Mesodermal cell (in vitro differentiated cells): ENCODE data around the gene BMAL1.
"Not testable (repeated sequence)": the region's sequence is repeated elsewhere in the genome, so short reads cannot be mapped to it uniquely, and the experiment has no call there.

Experiments used
- H3K27ac ChIP-seq: 2 replicates; pipeline ENCODE4 v1.7.0; 2013; ENCODE audit warnings: mild to moderate bottlenecking, low read depth, low read length, moderate library complexity; ENCODE audit not compliant: severe bottlenecking
- H3K36me3 ChIP-seq: 2 replicates; pipeline ENCODE4 v1.7.1; 2013; ENCODE audit warnings: mild to moderate bottlenecking, low read length, moderate library complexity; ENCODE audit not compliant: control insufficient read depth, insufficient read depth
- H3K4me1 ChIP-seq: one replicate; pipeline ENCODE4 v1.7.1; 2013; ENCODE audit warnings: mild to moderate bottlenecking, low read length; ENCODE audit not compliant: insufficient read depth, control insufficient read depth, poor library complexity, severe bottlenecking
- H3K4me3 ChIP-seq: 2 replicates; pipeline ENCODE4 v1.7.0; 2013; ENCODE audit warnings: low read length, control low read depth, mild to moderate bottlenecking; ENCODE audit not compliant: insufficient read depth, poor library complexity, severe bottlenecking; ENCODE audit errors: extremely low read depth
- H3K9me3 ChIP-seq: 2 replicates; pipeline ENCODE4 v1.7.1; 2013; ENCODE audit warnings: mild to moderate bottlenecking, low read length, moderate library complexity; ENCODE audit not compliant: control insufficient read depth
- WGBS, 2 experiments: methylation state at CpG; one replicate each; pipeline ENCODE4 v1.1.5; 2013; ENCODE audit warnings: missing lambda C conversion rate in 2 of 2; ENCODE audit not compliant: insufficient coverage in 2 of 2; 5-methylcytosine and 5-hydroxymethylcytosine counted together

The BMAL1 gene

GRCh38 chr11:13380731-13381130 lies 103.1 kb downstream of the BMAL1 start:
- 89 to 100% methylated on average over 2 of the region's 2 CpGs for WGBS, 2 experiments
- H3K27ac ChIP-seq, result no peak overlapping the region
- peaks cover 87% of the 10 kb centered on the region for H3K36me3 ChIP-seq
- peaks cover 10% of the 10 kb centered on the region for H3K4me1 ChIP-seq
- no peaks in the 10 kb centered on the region for H3K9me3 ChIP-seq
- H3K4me3 ChIP-seq, result no peak overlapping the region

GRCh38 chr11:13382751-13383150 lies 105.2 kb downstream of the BMAL1 start:
- Histone ChIP-seq H3K36me3 (peaks cover 86% of the 10 kb centered on the region), H3K27ac (no peak overlapping the region), H3K9me3 (no peaks in the 10 kb centered on the region), H3K4me1 (peaks cover 2% of the 10 kb centered on the region), H3K4me3 (no peak overlapping the region)
- WGBS, 2 experiments, result 95 to 100% methylated on average over 2 of the region's 3 CpGs

GRCh38 chr11:13384908-13385640 lies 107.5 kb downstream of the BMAL1 start:
- Histone ChIP-seq H3K36me3 (peaks cover 87% of the 10 kb centered on the region), H3K27ac (no peak overlapping the region), H3K4me3 (no peak overlapping the region), H3K9me3 (no peaks in the 10 kb centered on the region), H3K4me1 (peaks cover 2% of the 10 kb centered on the region)
- 0% methylated on average over 1 of the region's 4 CpGs; no CpG with 5 or more reads in 1 of the 2 experiments for WGBS, 2 experiments

- 90 to 94% methylated on average over 1 to 2 of the region's 2 CpGs for WGBS, 2 experiments
- Histone ChIP-seq H3K4me3 (no peak overlapping the region), H3K4me1 (peaks cover 2% of the 10 kb centered on the region), H3K9me3 (no peaks in the 10 kb centered on the region), H3K27ac (no peak overlapping the region), H3K36me3 (peaks cover 88% of the 10 kb centered on the region)
Observed at GRCh38 chr11:13386567-13386966, 109.0 kb downstream of the BMAL1 start.

GRCh38 chr11:13388741-13389140 lies 111.2 kb downstream of the BMAL1 start:
- 94 to 100% methylated on average over 2 of the region's 5 CpGs for WGBS, 2 experiments
- H3K4me3 ChIP-seq, result no peak overlapping the region
- no peaks in the 10 kb centered on the region for H3K9me3 ChIP-seq
- H3K36me3 ChIP-seq, result peaks cover 73% of the 10 kb centered on the region
- H3K4me1 ChIP-seq, result peaks cover 2% of the 10 kb centered on the region
- no peak overlapping the region for H3K27ac ChIP-seq

- Histone ChIP-seq H3K27ac (no peak overlapping the region), H3K9me3 (no peaks in the 10 kb centered on the region), H3K36me3 (peaks cover 58% of the 10 kb centered on the region), H3K4me3 (no peak overlapping the region), H3K4me1 (no peaks in the 10 kb centered on the region)
- WGBS, 2 experiments, result 100% methylated on average over 1 of the region's 1 CpG
Observed at GRCh38 chr11:13391217-13391616, 113.6 kb downstream of the BMAL1 start.

- not testable (repeated sequence) for H3K4me1 ChIP-seq, H3K4me3 ChIP-seq, H3K27ac ChIP-seq, H3K9me3 ChIP-seq
- peaks cover 28% of the 10 kb centered on the region for H3K36me3 ChIP-seq
Observed at GRCh38 chr11:13398335-13398734, 120.7 kb downstream of the BMAL1 start.

GRCh38 chr11:13405220-13405619 lies 127.6 kb downstream of the BMAL1 start:
- peaks cover 54% of the 10 kb centered on the region for H3K36me3 ChIP-seq
- H3K4me1 ChIP-seq, result no peaks in the 10 kb centered on the region
- no peak overlapping the region for H3K4me3 ChIP-seq
- no peak overlapping the region for H3K27ac ChIP-seq
- H3K9me3 ChIP-seq, result peaks cover 8% of the 10 kb centered on the region
- 100% methylated on average over 1 of the region's 4 CpGs; no CpG with 5 or more reads in 1 of the 2 experiments for WGBS, 2 experiments

- Histone ChIP-seq H3K36me3 (peaks cover 33% of the 10 kb centered on the region), H3K4me3 (no peak overlapping the region), H3K9me3 (no peaks in the 10 kb centered on the region), H3K27ac (no peak overlapping the region), H3K4me1 (no peaks in the 10 kb centered on the region)
- WGBS, 2 experiments, result 97 to 100% methylated on average over 3 of the region's 3 CpGs
Observed at GRCh38 chr11:13415201-13415600, 137.6 kb downstream of the BMAL1 start.

GRCh38 chr11:13421561-13421960 lies 144.0 kb downstream of the BMAL1 start:
- 55 to 100% methylated on average over 1 to 2 of the region's 6 CpGs for WGBS, 2 experiments
- Histone ChIP-seq H3K27ac (no peak overlapping the region), H3K4me3 (no peak overlapping the region), H3K4me1 (no peaks in the 10 kb centered on the region), H3K36me3 (peaks cover 17% of the 10 kb centered on the region), H3K9me3 (no peaks in the 10 kb centered on the region)

- Histone ChIP-seq H3K27ac (no peak overlapping the region), H3K9me3 (peaks cover 10% of the 10 kb centered on the region), H3K4me1 (no peaks in the 10 kb centered on the region), H3K4me3 (no peak overlapping the region), H3K36me3 (peaks cover 11% of the 10 kb centered on the region)
- 100% methylated on average over 1 of the region's 6 CpGs; no CpG with 5 or more reads in 1 of the 2 experiments for WGBS, 2 experiments
Observed at GRCh38 chr11:13423372-13423771, 145.8 kb downstream of the BMAL1 start.
